Gastrocnemius medialis (tissue), 4 donors: ENCODE results near the gene BAHCC1.

Experiments used
- CTCF ChIP-seq, 5 experiments: fragments of 450-650 bp in 3 of 5; fragments of 200-600 bp in 2 of 5; sonication (generic) in 2 of 5; IDR thresholded peaks in 4 of 5; conservative IDR thresholded peaks in 1 of 5; 1 replicate in 4 of 5; 2 replicates in 1 of 5; pipeline ENCODE4 v1.5.1; 2016 to 2019; ENCODE audit warnings: antibody characterized with exemption in 5 of 5, mild to moderate bottlenecking in 3 of 5, moderate library complexity in 3 of 5
- POLR2A ChIP-seq, 2 donors: fragments of 450-650 bp; IDR thresholded peaks; one replicate each; pipeline ENCODE4 v1.6.1; 2017; ENCODE audit warnings: antibody characterized with exemption in 2 of 2, mild to moderate bottlenecking in 2 of 2, moderate library complexity in 2 of 2

GRCh38 chr17:81511804-81512561 is 116.7 kb downstream of the BAHCC1 start:
- TF ChIP-seq POLR2A (IDR thresholded peaks at IDR 0.05) (peak in 1 of 2 donors; percentile 1), CTCF (IDR thresholded peaks at IDR 0.05 in 4 of 5, conservative IDR thresholded peaks at IDR 0.05 in 1 of 5) (no peak)
